Ishikawa (cell line): ENCODE data around the gene VSIG8.
A peak's percentile ranks its signal among the peaks of the same experiment; 100 is the strongest.

ENCODE experiments used
- CEBPB ChIP-seq: IDR thresholded peaks from 2 replicates; pipeline ENCODE4 v1.6.1; 2012
- CREB1 ChIP-seq: IDR thresholded peaks from 2 replicates; pipeline ENCODE4 v1.6.1; 2012; ENCODE audit warnings: low read depth
- EGR1 ChIP-seq: IDR thresholded peaks from 2 replicates; pipeline ENCODE4 v1.6.1; 2012
- EP300 ChIP-seq: IDR thresholded peaks from 2 replicates; pipeline ENCODE4 v1.6.1; 2012; ENCODE audit warnings: borderline replicate concordance
- FOXM1 ChIP-seq: IDR thresholded peaks from 2 replicates; pipeline ENCODE4 v1.6.1; 2012; ENCODE audit warnings: low read depth, borderline replicate concordance
- MAX ChIP-seq: IDR thresholded peaks from 2 replicates; pipeline ENCODE4 v1.6.1; 2012
- NFIC ChIP-seq: IDR thresholded peaks from 2 replicates; pipeline ENCODE4 v1.6.1; 2012
- RAD21 ChIP-seq: IDR thresholded peaks from 2 replicates; pipeline ENCODE4 v1.6.1; 2012; ENCODE audit warnings: low read depth
- REST ChIP-seq: IDR thresholded peaks from 2 replicates; pipeline ENCODE4 v1.6.1; 2012; ENCODE audit warnings: low read depth, mild to moderate bottlenecking
- TAF1 ChIP-seq: IDR thresholded peaks from 2 replicates; pipeline ENCODE4 v1.6.1; 2012; ENCODE audit warnings: low read depth, mild to moderate bottlenecking
- TCF12 ChIP-seq: IDR thresholded peaks from 2 replicates; pipeline ENCODE4 v1.6.1; 2012; ENCODE audit warnings: low read depth
- TEAD4 ChIP-seq: IDR thresholded peaks from 2 replicates; pipeline ENCODE4 v1.6.1; 2012
- USF1 ChIP-seq: IDR thresholded peaks from 2 replicates; pipeline ENCODE4 v1.6.1; 2012
- YY1 ChIP-seq: IDR thresholded peaks from 2 replicates; pipeline ENCODE4 v1.6.1; 2012; ENCODE audit warnings: low read depth
- ZBTB7A ChIP-seq: IDR thresholded peaks from 2 replicates; pipeline ENCODE4 v1.6.1; 2012; ENCODE audit warnings: low read depth

VSIG8 gene

GRCh38 chr1:159881622-159882526 lies 19.4 kb upstream of the VSIG8 start:
- TF ChIP-seq NFIC (peak; percentile 98), TEAD4 (peak; percentile 42; the same call in 1 of the 2 replicates), MAX (peak; percentile 71), EGR1 (no peak), TCF12 (peak; percentile 63; the same call in 1 of the 2 replicates)

- TF ChIP-seq CEBPB, result no peak
- TF ChIP-seq ZBTB7A, result no peak
- no peak for TF ChIP-seq TCF12
- no peak for TF ChIP-seq MAX
- TF ChIP-seq USF1, result no peak
- no peak for TF ChIP-seq TEAD4
- TF ChIP-seq EGR1, result no peak
- TF ChIP-seq YY1, result no peak
- TF ChIP-seq NFIC, result no peak
- no peak for TF ChIP-seq FOXM1
- no peak for TF ChIP-seq EP300
Measured at GRCh38 chr1:159880430-159880829, 18.0 kb upstream of the VSIG8 start.

- TF ChIP-seq CEBPB (peak; percentile 51; the same call in 1 of the 2 replicates), CREB1 (no peak)
Measured at GRCh38 chr1:159879977-159880376, 17.5 kb upstream of the VSIG8 start.

- TF ChIP-seq FOXM1 (no peak), REST (no peak), EP300 (no peak), NFIC (no peak), TCF12 (no peak), EGR1 (no peak), YY1 (no peak), RAD21 (no peak), CREB1 (no peak), ZBTB7A (no peak), TEAD4 (no peak), USF1 (no peak), CEBPB (no peak), TAF1 (no peak), MAX (no peak)
Measured at GRCh38 chr1:159879136-159879535, 16.7 kb upstream of the VSIG8 start.

- TF ChIP-seq EP300, result no peak
- TF ChIP-seq FOXM1, result no peak
- no peak for TF ChIP-seq USF1
- TF ChIP-seq ZBTB7A, result no peak
- TF ChIP-seq EGR1, result no peak
- TF ChIP-seq TEAD4, result no peak
- no peak for TF ChIP-seq REST
- TF ChIP-seq TAF1, result no peak
- TF ChIP-seq RAD21, result no peak
- TF ChIP-seq TCF12, result no peak
- TF ChIP-seq MAX, result no peak
- TF ChIP-seq YY1, result no peak
- no peak for TF ChIP-seq CEBPB
- TF ChIP-seq CREB1, result no peak
- TF ChIP-seq NFIC, result no peak
Measured at GRCh38 chr1:159877695-159878444, 15.4 kb upstream of the VSIG8 start.
